Prostate gland (tissue), 2 donors: Measurements from ENCODE around the gene SNX9.

Experiments used
- POLR2A ChIP-seq: fragments of 450-650 bp; IDR thresholded peaks from one replicate; pipeline ENCODE4 v1.6.1; 2016; ENCODE audit warnings: antibody characterized with exemption, mild to moderate bottlenecking
- POLR2AphosphoS5 ChIP-seq: sonication (generic); formaldehyde crosslinking; IDR thresholded peaks from one replicate; pipeline ENCODE4 v1.6.1; 2017; ENCODE audit warnings: antibody characterized with exemption
- TF ChIP-seq, protein P1 (sequence below), 4 experiments: fragments of 200-600 bp in 2 of 4; fragments of 450-650 bp in 2 of 4; sonication (generic) in 2 of 4; IDR thresholded peaks; 1 replicate in 3 of 4; 2 replicates in 1 of 4; pipeline ENCODE4 v1.5.1; 2016 to 2019; ENCODE audit warnings: antibody characterized with exemption in 4 of 4, mild to moderate bottlenecking in 2 of 4, moderate library complexity in 2 of 4

DNA sequence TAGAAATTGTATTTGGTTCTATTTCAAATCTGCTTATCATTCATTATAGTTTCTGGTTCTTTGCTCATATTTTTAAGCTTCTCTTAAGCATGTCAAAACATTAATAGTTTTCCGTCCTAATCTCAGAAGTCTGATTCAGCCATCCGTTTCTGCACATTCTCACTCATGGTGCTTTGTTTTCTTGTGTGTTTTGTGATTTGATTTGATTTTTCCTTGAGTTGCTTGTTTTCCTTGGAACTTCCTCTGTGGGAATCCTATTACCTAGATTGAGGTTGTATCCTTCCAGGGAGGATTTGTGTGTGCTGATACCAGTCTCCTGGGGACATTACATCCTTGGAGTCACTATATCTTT lies 7.9 kb downstream of the SNX9 start:
- TF ChIP-seq, protein P1, sequence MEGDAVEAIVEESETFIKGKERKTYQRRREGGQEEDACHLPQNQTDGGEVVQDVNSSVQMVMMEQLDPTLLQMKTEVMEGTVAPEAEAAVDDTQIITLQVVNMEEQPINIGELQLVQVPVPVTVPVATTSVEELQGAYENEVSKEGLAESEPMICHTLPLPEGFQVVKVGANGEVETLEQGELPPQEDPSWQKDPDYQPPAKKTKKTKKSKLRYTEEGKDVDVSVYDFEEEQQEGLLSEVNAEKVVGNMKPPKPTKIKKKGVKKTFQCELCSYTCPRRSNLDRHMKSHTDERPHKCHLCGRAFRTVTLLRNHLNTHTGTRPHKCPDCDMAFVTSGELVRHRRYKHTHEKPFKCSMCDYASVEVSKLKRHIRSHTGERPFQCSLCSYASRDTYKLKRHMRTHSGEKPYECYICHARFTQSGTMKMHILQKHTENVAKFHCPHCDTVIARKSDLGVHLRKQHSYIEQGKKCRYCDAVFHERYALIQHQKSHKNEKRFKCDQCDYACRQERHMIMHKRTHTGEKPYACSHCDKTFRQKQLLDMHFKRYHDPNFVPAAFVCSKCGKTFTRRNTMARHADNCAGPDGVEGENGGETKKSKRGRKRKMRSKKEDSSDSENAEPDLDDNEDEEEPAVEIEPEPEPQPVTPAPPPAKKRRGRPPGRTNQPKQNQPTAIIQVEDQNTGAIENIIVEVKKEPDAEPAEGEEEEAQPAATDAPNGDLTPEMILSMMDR (IDR thresholded peaks at IDR 0.05): no peak
- TF ChIP-seq POLR2AphosphoS5: no peak
- TF ChIP-seq POLR2A: no peak
